Stimulated activated CD8-positive, alpha-beta memory T cell treated with anti-CD3 and anti-CD28 coated beads, Interleukin-4, amount 100 ng/mL, for 4 hours (primary cell): ENCODE data around the gene GLT8D2.
A peak's percentile ranks its signal among the peaks of the same experiment; 100 is the strongest.

Experiments used
- DNase-seq, 2 donors: peaks; one replicate each; pipeline ENCODE4 v3.0.0-alpha.2; 2020; ENCODE audit warnings: low read depth in 2 of 2, low spot score in 1 of 2

The GLT8D2 gene

DNA sequence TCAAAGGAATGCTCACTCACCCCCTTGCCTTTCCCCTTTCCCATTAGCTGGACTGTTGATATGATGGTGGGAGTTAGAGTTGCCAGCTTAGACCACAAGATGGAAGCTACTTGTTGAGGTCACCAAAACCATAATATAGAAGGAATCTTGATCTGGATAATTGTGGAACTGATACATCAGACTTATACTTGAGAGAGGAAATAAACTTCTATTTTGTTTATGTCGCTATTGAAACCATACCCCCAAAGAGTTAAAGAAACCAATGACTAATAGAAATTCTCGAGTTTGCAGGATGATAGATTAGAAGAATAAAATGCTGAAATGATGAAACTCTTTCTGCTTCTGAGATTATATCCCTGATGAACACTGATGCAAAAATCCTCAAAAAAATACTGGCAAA, 46.4 kb downstream of the GLT8D2 start:
- DNase-seq = no peak

DNA sequence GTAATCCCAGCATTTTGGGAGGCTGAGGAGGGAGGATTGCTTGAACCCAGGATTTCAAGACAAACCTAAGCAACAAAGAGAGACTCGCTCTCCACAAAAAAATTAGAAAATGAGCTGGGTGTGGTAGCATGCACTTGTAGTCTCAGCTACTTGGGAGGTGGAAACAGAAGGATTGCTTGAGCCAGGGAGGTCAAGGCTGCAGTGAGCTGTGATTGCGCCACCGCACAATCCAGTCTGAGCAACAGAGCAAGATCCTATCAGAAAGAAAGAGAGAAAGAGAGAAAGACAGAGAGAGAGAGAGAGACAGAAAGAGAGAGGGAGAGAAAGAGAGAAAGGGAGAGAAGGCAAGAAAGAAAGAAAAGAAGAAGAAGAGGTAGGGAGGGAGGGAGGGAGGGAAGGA, 47.3 kb downstream of the GLT8D2 start:
- no peak for DNase-seq

DNA sequence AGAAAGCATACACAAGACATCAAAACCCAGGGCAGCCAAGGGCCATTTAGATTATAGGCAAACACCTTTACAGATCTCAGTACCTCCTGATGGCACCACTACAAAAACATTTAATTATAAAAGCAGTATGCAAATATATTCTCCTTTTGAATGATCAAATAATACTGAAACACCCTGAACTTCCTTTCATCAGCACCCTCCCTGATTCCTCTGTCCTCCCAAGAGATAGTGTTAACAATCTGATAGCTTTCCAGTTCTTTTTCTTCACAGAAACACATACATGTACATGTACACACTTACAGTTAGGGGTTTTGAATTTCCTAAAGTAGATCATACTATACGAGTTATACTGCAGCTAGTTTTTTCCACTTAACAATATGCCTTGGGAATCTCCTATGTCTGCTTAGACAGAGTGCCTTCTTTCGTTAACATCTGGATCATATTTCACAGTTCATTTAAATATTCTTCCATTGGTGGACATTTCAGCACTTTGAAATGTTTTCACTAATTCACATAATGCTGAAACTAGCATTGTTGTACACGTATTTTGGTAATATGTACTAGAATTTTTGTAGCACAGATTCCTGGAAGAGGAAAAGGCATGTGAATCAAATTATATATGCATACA, 49.1 kb downstream of the GLT8D2 start:
- DNase-seq = no peak

DNA sequence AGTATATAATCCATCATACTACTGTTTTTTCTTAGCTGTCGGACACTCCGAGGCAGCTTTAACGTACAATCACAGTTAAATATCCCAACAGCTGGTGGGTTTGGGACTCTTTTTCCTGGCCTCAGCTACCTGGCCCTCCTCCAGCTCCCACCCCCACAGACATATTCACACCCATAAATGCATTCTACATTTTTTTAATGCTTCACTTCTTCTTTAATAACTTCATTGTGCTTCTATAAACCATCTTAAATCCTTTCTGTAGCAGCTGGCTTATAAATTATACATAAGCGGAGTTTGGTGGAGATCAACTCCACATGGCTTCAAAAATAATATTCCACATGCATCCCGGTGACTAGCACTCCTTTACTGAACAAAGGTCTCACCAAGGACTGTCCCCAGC, 51.0 kb downstream of the GLT8D2 start:
- no peak for DNase-seq

DNA sequence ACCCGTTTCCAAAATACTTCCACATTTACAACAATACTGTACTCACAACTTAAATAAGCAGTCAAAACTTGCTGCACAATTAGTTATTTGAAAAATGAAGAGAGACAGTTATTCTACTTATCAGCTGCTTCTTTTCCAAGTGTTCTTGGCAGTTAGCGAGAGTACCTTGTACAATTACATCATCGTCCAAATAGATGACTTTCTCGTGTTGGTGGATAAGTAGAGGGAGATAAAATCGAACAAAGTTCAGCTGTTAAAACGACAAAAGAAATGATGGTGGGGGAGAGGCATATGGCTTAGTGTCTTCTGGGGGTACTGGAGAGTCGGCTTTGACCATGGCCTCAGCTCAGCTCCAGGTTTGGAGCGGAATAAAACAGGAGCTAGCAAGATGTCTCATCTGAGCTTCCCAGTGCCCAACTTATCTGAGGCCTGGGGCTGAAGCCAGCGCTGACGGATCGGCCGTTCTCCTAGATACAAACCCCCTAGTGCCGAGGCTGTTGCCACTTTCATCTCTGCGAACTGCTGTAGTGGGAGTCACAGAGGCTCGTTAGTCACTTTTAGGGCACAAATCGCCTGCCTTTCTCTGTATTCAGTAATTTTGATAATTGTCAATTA, 52.6 kb downstream of the GLT8D2 start:
- DNase-seq = no peak

DNA sequence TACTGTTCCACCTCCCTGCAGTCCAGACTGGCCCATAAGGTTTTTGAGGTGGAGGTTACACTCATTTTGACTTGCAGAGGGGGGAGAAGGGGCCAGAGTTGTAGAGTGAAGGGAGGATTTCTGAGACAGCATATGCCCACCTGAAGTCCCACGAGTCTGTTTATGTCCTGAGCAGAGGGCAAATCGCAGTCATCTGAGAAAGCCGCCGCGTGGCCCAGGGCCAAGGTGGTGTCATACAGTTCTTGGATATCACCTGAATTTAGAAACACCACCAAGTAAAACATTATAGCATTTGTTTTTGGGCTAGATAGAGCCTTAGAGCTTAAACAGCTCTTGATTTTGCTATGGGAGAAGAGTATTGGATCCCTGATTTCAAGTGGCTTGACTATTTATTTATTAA, 53.4 kb downstream of the GLT8D2 start:
- DNase-seq = no peak

DNA sequence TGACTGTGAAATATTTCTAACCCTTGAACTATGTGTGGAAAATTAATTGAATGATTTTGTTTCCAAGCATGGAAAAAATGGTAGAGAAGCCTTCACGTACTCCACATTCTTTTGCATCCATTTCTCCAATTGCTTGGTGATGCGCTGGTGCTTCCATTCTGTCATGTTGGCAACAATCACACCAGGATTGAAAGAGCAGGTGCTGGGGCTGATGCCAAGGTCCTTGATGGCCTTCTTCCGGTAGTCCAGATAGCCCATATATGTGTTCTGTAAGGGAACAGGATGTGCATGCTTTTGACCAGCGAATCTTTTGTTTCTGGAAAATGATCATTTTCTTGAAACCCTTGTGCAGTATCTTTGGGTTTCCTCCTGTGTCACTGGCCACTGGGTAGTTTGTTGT, 55.8 kb downstream of the GLT8D2 start:
- no peak for DNase-seq

DNA sequence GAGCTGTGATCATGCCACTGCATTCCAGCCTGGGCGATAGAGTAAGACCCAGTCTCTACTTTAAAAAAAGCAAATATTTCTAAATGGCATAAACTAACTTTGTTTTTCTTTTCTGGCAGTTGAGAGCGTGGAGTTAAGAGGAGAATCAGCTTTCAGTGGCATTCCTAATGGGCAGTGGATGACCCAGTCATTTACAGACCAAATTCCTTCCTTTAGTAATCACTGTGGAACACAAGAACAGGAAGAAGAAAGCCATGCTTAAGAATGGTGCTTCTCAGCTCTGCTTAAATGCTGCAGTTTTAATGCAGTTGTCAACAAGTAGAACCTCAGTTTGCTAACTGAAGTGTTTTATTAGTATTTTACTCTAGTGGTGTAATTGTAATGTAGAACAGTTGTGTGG, 63.2 kb downstream of the GLT8D2 start:
- no peak for DNase-seq

DNA sequence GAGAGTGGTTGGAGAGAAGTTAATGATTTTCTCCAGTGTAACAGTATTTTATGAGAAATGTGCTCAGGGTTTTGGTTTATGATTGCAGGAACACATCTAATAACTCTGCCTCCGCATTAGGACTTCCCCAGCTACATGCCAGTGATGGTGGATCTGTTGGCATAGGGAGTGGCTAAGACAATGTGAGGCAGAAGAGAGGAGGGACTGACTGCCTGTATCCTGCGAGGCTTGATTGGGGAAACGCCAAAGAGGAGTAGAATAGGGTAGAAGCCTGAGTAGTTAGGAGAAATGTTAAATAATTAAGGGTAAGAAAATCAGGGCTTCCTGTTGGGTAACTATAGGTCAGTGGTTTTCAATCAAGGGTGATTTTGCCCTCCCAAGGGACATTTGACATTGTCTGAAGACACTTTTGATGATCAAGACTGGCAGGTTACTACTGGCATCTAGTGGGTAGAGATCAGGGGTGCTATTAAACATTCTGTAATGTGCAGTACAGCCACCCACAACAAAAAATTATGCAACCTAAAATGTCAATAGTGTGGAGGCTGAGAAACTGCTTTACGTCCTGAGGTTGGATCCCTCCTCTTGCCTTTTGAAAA, 71.5 kb downstream of the GLT8D2 start:
- no peak for DNase-seq

DNA sequence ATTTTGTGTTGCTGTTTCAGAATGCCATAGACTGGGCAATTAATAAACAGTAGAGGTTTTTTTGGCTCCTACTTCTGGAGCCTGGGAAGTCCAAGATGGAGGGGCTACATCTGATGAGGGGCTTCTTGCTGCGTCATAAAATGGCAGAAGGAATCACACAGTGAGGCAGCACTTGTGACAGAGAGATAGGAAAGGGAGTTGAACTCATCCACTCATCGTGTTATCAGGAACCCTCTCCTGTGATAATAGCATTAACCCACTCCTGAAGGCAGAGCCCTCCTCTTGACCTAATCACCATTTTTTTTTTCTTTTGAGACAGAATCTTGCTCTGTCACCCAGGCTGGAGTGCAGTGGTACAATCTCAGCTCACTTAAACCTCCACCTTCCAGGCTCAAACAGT, 74.6 kb downstream of the GLT8D2 start:
- no peak for DNase-seq

DNA sequence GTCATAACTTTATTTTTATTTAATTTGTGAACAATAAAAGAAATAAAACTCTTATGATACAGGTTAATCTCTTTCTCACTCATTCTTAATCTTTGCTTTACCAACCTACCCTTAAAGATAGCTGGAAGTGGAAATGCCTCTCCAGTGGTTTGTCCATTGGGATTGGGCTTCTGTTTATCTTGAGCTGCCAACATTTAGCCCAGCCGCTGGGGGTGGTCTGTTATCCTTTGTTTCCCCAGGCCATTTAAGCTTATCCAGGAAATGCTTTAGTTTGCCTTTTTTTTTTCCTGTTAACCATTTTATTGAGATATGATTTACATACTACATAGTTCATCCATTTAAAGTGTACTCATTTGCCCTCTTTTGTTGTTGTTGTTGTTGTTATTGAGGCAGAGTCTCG, 76.1 kb downstream of the GLT8D2 start:
- no peak for DNase-seq

DNA sequence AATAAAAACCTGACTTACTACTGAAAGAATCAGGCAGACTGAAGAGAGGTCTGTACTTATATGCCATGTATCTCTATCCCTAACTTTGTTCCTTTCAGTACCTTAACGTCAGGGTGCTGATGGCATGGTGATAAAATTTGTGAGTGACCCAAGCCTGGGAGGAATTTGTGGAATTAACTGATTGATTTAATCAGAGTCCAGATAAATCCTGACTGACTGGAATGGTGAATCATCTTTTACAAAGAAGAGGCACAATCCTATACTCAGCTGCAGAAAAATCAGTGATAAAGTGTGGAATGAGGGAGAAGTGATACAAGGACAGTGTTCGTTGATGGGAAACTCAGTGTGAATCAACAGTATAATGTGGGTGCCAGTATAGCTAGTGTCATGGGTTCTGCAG, 80.6 kb downstream of the GLT8D2 start:
- no peak for DNase-seq

DNA sequence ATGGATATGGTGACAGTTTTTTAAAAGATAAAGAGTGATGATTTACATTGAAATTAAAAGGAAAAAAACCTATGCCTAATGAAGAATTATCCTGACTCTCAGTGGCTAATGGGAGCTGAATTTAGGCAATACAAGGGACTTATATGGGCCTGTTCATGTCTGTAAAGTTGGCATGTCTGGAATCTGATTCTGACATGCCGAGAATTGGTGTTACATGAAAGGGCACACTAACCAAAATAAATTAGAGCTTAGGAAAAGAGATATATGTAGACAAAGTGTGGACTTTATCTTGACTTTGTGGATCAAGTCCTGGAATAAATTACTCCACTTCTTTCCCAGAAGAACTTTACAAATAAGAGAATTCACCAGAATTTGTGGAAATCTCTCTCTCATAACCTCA, 83.3 kb downstream of the GLT8D2 start:
- DNase-seq = no peak

DNA sequence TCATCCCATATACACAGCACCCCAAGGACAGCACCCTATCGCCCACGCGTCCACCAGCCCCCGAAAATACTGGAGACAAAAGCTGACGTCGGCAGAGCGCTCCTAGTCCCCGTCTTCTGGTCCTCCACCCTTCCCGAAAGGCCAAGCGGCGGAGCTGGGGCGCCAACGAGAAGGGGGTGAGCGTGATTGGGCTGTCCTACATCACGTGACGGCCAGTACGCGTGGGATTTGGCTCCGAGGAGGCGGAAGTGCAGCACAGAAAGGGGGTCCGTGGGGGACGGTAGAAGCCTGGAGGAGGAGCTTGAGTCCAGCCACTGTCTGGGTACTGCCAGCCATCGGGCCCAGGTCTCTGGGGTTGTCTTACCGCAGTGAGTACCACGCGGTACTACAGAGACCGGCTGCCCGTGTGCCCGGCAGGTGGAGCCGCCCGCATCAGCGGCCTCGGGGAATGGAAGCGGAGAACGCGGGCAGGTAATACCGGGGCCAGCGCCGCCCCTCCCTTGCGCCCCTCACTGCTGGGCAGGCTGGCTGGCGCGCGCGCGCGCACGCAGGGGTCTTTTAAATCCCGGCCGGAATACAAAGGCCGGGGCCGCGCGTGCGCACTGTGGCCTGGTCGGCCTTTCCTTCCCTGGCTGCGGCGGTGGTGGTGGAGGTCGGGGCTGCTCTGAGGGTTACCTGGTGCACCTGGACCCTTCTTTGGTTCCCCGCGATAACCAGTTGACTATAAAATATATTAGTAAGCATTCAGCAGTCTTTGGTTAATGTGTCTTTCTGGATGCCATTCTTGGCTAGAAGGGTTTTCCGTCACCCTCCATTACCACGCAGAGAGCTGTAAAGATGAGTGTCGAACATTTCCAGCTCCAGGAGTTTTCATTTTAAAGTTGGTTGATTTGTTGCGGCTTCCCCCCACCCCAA, 84.1 kb downstream of the GLT8D2 start, which contains the start of gene TDG:
Gene TDG (plus strand): TSS at position 283 of the 915 bp plus-strand sequence. CDS start 166 bp downstream, at position 449.
- DNase-seq = peak; percentile 95

DNA sequence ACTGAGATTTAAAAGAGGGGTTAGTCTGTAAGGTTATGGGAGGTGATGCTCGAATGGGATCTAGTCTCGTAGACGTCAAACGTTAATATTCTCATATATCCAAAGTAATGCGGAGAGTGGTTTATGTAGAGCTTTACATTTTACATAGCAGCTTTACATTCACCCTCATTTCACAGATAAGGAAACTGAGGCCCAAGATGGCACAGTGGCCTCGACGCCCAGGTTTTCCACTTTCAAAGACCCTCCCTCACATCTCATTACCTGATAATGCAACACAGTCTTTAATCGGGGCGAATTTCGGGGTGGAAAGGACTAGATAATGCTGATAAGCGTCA, 84.8 kb downstream of the GLT8D2 start:
- DNase-seq = no peak

DNA sequence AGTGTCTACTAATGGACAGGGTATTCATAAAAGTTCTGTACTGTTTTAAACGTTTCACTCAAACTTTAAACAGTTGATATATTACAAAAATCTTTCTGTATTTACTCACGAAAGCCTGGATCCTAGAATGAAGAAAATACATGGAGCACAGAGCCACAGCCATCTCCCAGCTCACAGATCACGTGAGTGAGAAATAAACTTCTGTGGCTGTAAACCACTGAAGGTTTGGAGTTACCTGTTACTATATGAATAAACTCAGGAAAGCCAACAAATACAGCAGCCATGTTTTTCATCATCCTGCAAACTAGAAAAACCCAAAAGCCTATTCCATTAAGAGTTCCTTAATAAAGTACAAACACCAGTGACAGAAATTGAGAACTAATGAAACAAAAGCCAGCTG, 85.2 kb downstream of the GLT8D2 start:
- DNase-seq = no peak

DNA sequence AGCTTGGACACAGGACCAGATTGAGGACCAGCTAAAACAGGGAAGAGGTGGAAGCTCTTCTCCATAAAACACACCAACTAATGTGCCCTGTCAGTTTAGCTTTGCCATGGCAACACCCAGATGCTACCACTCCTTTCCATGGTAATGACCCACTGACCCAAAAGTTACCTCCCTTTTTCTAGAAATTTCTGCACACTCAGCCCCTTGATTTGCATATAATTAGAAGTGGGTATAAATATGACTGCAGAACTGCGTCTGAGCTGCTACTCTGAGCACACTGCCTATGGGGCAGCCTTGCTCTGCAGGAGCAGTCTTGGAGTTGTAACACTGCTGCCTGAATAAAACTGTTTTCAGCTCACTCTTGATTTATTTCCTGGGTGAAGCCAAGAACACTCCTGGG, 87.5 kb downstream of the GLT8D2 start:
- DNase-seq = no peak

DNA sequence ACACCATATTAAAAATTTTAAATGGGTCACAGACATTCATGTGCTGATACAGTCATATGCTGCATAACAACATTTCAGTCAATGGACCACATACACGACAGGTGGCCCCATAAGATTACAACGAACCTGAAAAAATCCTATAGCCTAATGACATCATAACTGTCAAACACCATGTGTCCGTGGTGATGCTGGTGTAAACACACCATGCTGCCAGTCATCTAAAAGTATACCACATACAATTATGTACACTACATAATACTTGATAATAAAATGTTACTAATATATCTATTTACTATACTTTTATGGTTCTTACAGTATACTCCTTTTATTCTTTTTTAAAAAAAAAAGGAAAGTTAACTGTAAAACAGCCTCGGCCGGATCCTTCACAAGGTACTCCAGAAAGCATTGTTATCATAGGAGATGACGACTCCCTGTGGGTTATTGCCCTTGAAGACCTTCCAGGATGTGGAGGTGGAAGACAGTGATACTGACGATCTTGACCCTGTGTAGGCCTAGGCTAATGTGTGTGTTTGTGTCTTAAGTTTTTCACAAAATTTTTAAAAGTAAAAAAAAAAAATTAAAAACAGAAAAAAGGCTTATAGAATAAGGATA, 89.3 kb downstream of the GLT8D2 start:
- no peak for DNase-seq

DNA sequence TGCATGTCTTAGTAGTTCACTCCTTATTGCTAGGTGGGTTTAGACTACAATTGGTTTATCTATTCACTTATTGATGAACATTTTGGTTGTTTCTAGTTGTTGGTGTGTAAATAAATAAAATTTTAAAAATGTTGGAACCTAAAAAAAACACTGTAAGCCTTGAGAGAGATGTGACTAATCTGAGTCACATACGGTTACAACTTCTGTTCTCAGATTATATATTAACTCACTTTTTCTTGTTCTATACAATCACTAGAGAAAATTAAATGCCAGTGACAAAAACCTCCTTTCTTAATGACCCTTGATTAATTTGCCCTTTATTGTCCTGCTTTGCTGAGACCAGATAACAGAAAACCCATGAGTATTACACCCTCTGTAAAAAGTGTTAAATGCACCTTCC, 91.4 kb downstream of the GLT8D2 start:
- DNase-seq = no peak

DNA sequence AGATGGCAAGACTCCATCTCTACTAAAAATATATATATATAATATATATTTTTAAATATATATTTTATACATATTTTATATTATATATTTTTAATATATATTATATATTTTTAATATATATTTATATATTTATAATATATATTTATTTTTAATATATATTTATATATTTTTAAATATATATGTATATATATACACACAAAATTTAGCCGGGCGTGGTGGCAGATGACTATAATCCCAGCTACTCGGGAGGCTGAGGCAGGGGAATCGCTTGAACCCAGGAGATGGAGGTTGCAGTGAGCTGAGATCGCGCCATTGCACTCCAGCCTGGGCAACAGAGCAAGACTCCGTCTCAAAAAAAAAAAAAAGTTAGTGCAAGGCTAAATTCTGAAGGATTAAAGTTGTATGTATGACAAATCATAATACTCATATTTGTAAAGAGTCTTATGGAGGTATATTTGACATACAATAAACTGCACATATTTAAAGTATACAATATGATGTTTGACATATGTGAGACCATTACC, 92.1 kb downstream of the GLT8D2 start:
- no peak for DNase-seq

DNA sequence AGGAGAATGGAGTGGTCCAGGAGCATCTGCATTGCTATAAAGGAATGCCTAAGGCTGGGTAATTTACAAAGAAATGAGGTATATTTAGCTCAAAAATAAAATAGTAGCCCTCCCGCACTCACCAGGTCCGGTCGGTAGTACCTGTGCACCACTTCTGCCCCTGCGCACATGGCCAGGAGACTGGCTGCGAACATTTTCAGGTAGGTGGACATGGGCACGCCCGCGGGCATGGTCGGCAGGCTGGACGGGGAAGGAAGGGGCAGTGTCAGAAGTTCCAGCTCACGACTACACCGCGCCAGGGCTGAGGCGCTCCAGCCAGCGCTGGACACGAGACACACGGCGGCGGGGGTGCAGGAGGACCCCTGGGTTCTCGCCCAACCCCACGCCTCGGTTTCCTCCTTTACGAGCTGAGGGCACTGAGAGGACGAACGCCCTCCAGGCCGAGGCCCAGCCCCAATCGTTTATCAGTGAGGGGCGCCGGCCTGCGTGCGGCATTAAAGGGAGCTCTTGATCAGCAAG, 93.4 kb downstream of the GLT8D2 start:
- DNase-seq = no peak
